GM13976 (cell line): ENCODE results near the gene EFCAB5.
"Not testable (repeated sequence)": the region's sequence is repeated elsewhere in the genome, so short reads cannot be mapped to it uniquely, and the experiment has no call there.

Experiments used
- DNase-seq: peaks from one replicate; pipeline ENCODE4 v3.0.0; 2012; ENCODE audit warnings: low spot score
- CTCF ChIP-seq: IDR thresholded peaks from 2 replicates; pipeline ENCODE4 v1.5.1; 2012; ENCODE audit warnings: borderline replicate concordance, mild to moderate bottlenecking; ENCODE audit not compliant: insufficient read depth; ENCODE audit errors: extremely low read depth, missing control alignments, control extremely low read depth
- in situ Hi-C: fragments of 300-500 bp; cut with MboI; formaldehyde crosslinking; loops from one replicate; pipeline ENCODE4 v1.12.0; 2022; ENCODE audit warnings: low sequenced_read_pairs, mixed read lengths, inconsistent platforms; ENCODE audit not compliant: unreplicated experiment

EFCAB5 gene

GRCh38 chr17:29956225-29956624, 14.8 kb downstream of the EFCAB5 start:
- no peak for TF ChIP-seq CTCF
- in situ Hi-C loops, result no loop called here
- no peak for DNase-seq

GRCh38 chr17:29957488-29957887, 16.1 kb downstream of the EFCAB5 start:
- in situ Hi-C loops, DNase-seq: not testable (repeated sequence)

- in situ Hi-C loops, result no loop called here
- no peak for DNase-seq
- TF ChIP-seq CTCF, result no peak
Observed at GRCh38 chr17:29958947-29959657, 17.7 kb downstream of the EFCAB5 start.

GRCh38 chr17:29959658-29960337, 18.4 kb downstream of the EFCAB5 start:
- TF ChIP-seq CTCF, result no peak
- in situ Hi-C loops, result no loop called here
- no peak for DNase-seq

GRCh38 chr17:29962656-29963055, 21.2 kb downstream of the EFCAB5 start:
- no peak for DNase-seq
- TF ChIP-seq CTCF, result no peak
- in situ Hi-C loops, result no loop called here

- no peak for TF ChIP-seq CTCF
- in situ Hi-C loops, result no loop called here
- DNase-seq, result no peak
Observed at GRCh38 chr17:29968271-29968670, 26.8 kb downstream of the EFCAB5 start.

GRCh38 chr17:29972277-29972676, 30.8 kb downstream of the EFCAB5 start:
- DNase-seq, result no peak
- in situ Hi-C loops, result no loop called here
- TF ChIP-seq CTCF, result no peak
